H1 (cell line): ENCODE measurements around the gene GAS7. TPM values are rescaled to one million over a fixed set of nuclear protein-coding genes. Genes with fewer than 3 reads are reported as not detected.

ENCODE experiments used
- TAF7 ChIP-seq: optimal IDR thresholded peaks from 2 replicates; pipeline ENCODE3; 2011; ENCODE audit warnings: low read depth, mild to moderate bottlenecking, inconsistent platforms, low read length, moderate library complexity, borderline replicate concordance
- TBP ChIP-seq: IDR thresholded peaks from 2 replicates; pipeline ENCODE4 v1.6.1; 2011; ENCODE audit warnings: low read depth, low read length, improper control_type of control experiment
- polyA plus RNA-seq, 7 experiments: library from polyadenylated mRNA; depleted of rRNA in 3 of 7; stranded (reverse) in 5 of 7; unstranded in 2 of 7; fragments of >200 nt in 5 of 7; fragments of 200-250 nt in 2 of 7; gene quantifications; 1 replicate in 5 of 7; 2 replicates in 1 of 7; 4 replicates in 1 of 7; pipeline versions ENCODE4 v1.2.1 to v1.2.3, GENCODE V29; 2011 to 2013; ENCODE audit warnings: missing spikeins in 2 of 7, mixed read lengths in 2 of 7
- total RNA-seq: library from RNA; stranded (reverse); fragmentation: NEBNext Ultra II Directional; extraction: Animal tissue kit (Norgen Biotek cat#: 25700); gene quantifications from 2 replicates; pipeline ENCODE4 v1.2.1, GENCODE V29; 2021

GAS7 gene
- total and polyA plus RNA-seq, 2 of the 8 experiments (the other 6 are each of a cell fraction or from before 2014, with no cell fraction given), result 5.0 to 14.5 TPM

DNA sequence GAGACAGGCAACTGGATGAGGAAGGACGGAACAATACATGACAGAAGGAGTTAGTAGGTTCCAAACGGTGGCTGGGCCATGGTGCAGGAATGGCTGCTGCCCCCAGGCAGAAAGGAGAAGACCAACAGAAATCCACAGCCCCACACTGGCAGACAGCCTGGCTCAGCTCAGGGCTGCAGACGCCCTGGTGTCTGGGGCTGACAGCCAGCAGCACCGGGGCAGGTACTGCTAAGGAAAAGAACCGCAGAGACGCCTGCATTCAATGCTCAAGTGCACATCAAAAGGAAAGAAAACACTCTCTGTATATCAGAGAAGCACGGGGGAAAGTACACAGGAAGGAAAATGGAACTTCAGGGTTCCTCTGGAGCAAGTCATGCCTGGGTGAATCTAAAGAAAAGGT is 53.4 kb downstream of the GAS7 start (continued):
- TF ChIP-seq TBP (no peak), TAF7 (no peak)
